D721Med (cell line): ENCODE data around the gene FGF14.

ENCODE experiments used
- DNase-seq: peaks from one replicate; pipeline ENCODE4 v3.0.0; 2011; ENCODE audit warnings: low spot score; ENCODE audit not compliant: insufficient read length
- FAIRE-seq: peaks from 2 replicates; lab custom pipeline; 2011; peaks lifted over from hg19 to GRCh38; lab: Jason Lieb, UNC
- TF ChIP-seq, protein P1 (sequence below): IDR thresholded peaks from 2 replicates; pipeline ENCODE4 v1.5.1; 2012; ENCODE audit warnings: mild to moderate bottlenecking, control low read depth; ENCODE audit not compliant: insufficient read depth; ENCODE audit errors: missing control alignments

FGF14 gene

DNA sequence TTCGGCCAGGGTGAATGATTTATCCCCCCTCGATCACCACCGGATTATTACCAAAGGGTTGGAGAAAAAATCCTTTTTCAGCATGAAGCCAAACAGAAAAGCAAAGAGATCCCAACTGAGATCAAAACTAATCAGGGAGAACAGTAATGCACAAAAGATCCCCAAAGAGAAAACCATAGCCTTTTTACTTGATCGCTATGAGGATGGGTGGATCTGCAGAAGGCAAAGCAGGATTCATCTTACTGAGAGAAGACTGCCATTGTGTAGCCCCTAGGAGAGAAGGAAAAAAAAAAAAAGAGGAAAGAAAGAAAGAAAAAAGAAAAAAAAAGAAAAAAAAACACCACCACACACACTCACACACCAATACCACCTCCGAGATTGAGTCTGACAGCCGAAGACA is at the start of gene FGF14:
TSS of gene FGF14 (minus strand) at position 283 of the 400 bp plus-strand sequence.
- DNase-seq = no peak
- FAIRE-seq = no peak
- TF ChIP-seq, protein P1, sequence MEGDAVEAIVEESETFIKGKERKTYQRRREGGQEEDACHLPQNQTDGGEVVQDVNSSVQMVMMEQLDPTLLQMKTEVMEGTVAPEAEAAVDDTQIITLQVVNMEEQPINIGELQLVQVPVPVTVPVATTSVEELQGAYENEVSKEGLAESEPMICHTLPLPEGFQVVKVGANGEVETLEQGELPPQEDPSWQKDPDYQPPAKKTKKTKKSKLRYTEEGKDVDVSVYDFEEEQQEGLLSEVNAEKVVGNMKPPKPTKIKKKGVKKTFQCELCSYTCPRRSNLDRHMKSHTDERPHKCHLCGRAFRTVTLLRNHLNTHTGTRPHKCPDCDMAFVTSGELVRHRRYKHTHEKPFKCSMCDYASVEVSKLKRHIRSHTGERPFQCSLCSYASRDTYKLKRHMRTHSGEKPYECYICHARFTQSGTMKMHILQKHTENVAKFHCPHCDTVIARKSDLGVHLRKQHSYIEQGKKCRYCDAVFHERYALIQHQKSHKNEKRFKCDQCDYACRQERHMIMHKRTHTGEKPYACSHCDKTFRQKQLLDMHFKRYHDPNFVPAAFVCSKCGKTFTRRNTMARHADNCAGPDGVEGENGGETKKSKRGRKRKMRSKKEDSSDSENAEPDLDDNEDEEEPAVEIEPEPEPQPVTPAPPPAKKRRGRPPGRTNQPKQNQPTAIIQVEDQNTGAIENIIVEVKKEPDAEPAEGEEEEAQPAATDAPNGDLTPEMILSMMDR = no peak

DNA sequence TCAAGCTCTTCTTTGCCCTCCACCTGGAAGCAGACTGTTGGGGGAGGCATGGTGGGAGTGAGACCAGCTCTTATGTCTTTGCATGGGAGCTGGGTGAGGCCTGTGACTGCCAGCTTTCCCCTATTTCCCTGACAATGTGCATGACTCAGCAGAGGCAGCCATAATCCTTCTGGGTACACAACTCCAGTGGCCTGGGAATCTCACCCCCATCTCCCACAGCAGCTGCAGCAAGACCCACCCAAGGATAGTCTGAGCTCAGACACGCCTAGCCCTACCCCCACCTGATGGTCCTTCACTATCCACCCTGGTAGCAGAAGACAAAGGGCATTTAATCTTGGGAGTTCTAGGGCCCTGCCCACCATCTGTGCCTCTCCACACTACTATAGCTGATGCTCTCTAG is 41.4 kb upstream of the FGF14 start:
- DNase-seq (no peak), FAIRE-seq (no peak)
- TF ChIP-seq, protein P1 = no peak

DNA sequence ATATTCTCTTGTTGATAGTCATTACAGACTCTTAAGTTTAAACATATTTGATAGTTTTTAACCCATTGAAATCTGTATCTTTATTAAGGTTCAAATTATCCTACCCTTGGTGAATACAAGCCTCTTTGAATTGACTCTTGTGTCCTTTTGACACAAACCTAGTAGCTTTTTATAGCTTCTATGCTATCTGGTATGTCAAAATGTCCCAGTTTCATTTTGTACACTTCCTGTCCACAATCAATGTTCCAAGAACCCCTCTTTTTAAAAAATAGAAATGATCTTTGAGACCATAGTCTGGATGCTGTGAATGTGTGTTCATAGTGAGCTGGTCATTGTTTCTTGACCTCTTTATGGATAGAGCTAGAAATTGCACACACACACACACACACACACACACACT is 39.2 kb upstream of the FGF14 start:
- no peak for DNase-seq
- TF ChIP-seq, protein P1 = no peak
- no peak for FAIRE-seq

DNA sequence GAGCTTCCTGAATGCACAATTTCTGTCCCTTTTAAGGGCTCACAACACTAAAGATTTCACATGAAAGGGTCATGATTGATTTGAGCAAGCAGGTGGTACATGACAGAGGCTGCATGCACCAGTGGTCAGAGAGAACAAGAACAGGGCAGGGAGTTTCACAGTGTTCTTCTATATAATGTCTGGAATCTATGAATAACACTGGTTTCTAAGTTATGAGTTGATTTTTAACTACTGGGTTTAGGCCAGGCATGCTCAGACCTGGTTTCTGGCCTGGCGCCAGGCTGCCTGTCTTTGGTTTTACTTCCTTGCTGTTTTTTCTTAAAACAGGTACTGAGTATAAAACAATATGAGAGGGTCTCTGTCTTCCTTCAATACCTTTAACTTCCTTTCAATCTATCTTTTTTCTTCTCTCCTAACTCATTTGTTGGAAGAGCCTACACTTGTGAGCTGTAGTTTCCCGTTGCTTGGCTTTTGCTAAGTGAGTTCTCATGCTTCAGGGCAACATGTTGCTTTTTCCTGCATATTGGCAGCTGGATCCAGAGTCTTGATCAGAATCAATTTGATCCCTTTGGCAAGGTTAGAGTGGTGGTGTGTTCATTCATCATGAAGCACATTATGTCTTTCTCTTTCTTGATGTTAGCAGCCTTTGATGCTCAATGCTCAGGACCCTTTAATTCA is 38.5 kb upstream of the FGF14 start:
- FAIRE-seq (no peak), DNase-seq (no peak)
- TF ChIP-seq, protein P1 = no peak

DNA sequence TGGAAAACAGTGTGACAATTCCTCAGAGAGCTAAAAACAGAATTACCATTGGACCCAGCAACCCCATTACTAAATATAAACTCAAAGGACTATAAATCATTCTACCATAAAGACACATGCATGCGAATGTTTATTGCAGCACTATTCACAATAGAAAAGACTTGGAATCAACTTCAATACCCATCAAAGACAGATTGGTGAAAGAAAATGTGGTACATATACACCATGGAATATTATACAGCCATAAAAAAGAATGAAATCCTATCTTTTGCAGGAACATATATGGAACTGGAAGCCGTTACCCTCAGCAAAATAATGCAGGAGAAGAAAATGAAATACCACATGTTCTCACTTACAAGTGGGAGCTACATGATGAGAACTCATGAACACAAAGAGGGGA is 20.8 kb upstream of the FGF14 start:
- FAIRE-seq (no peak), DNase-seq (no peak)
- TF ChIP-seq, protein P1 = no peak

DNA sequence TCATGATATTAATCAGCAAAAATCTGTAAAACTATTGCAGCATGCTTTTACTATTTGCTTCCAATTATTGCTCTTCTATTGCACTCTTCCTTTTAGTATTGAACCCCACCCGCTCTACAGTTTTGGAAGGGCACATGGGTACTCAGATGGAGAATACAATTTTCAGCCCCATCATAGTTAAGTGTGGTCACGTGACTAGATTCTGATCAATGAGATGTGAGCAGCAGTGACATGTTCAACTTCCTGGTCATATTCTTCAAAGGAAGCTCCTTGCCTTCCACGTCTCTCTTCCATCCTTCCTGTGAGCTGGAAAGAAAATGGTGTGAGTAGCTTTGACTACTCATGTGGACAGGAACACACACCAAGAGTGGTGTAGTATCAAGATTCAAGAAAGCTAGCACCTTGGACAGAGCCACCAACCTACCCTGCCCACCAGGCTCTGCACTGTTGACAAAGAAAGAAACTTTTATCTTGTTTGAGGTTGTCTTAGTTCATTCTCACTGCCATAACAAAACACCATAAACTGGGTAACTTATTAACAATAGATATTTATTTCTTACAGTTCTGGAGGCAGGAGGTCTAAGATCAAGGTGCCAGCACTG is 3.8 kb upstream of the FGF14 start:
- DNase-seq (no peak), FAIRE-seq (no peak)
- TF ChIP-seq, protein P1 = no peak

DNA sequence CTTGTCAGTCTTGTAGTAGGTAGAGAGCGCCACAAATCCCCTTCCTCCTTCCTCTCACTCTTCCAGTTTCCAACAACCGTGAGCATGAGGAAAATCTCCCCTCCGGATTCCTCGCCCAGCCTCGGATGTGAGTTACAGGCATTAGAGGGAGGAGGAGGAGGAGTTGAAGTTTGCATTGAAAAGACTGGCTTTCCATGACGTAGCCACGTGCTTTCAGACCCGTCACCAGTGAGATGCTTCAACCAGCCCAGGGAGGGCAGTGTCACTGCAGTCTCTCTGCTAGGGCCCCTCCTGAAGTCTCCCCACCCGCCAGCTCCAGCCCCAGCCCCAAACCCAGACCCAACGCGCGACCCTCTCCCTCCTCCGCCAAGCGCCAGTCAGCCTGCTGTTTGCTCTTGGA is 442 bp upstream of the FGF14 start:
- peak; percentile 72 for FAIRE-seq
- TF ChIP-seq, protein P1 = no peak

More for the DNA sequence above, 442 bp upstream of the FGF14 start:
- peak; percentile 51 for DNase-seq
